ENCODE data around the gene CRABP2. TPM values are rescaled to one million over a fixed set of nuclear protein-coding genes. Genes with fewer than 3 reads are reported as not detected.

The CRABP2 gene
- total RNA-seq, 1 experiment from 2014 or later = 209 TPM

- Histone ChIP-seq H2AFZ (ENCODE audit: low read depth, low read length, poor library complexity, severe bottlenecking) (no peak overlapping the region), H3K4me3 (replicated peaks in 1 of 2; ENCODE audit: low read depth in 1 of 2, low read length in 2 of 2) (no peak overlapping the region), H3K4me2 (ENCODE audit: low read length) (peak overlapping the region; percentile 94), H3K9ac (ENCODE audit: low read length) (peak overlapping the region; percentile 87), H3K9me2 (ENCODE audit: insufficient read depth) (no peaks in the 10 kb centered on the region), H3K4me1 (ENCODE audit: control insufficient read depth in 1 of 2, insufficient read depth in 2 of 2, low read length in 2 of 2) (peaks cover 49 to 81% of the 10 kb centered on the region in 2 experiments), H4K20me1 (ENCODE audit: insufficient read depth) (no peaks in the 10 kb centered on the region), H3K9me3 (ENCODE audit: control insufficient read depth in 1 of 2, insufficient read depth in 1 of 2, low read depth in 1 of 2, low read length in 2 of 2) (no peaks in the 10 kb centered on the region), H3K27ac (ENCODE audit: low read depth, low read length) (peak overlapping the region; percentile 99), H3K79me2 (ENCODE audit: insufficient read depth, low read length) (peaks cover 35% of the 10 kb centered on the region), H3K36me3 (ENCODE audit: control insufficient read depth in 1 of 2, insufficient read depth in 2 of 2, low read length in 2 of 2) (peaks cover 0 to 7% of the 10 kb centered on the region in 2 experiments; a peak in 1 of 4 replicates), H3K27me3 (ENCODE audit: insufficient read depth, low read length) (no peaks in the 10 kb centered on the region)
- POLR2A ChIA-PET = interaction anchor here (1.4 kb wide), 1 partner anchor 14 kb away, joined by 3 read pairs; no protein-coding TSS in a partner anchor
- ATAC-seq (no peak), DNase-seq (ENCODE audit: low read depth, low spot score) (no peak)
- no TSS peak for BruUV-seq (replicated peaks)
- RAD21 ChIA-PET (ENCODE audit: low non-redundant PET in 1 of 2, low total read pairs in 2 of 2, uncharacterized antibody in 2 of 2, unreplicated experiment in 2 of 2) = no interaction called here
- CTCF ChIA-PET = interaction anchor here (3.7 to 4.2 kb wide), 2 partner anchors 26 to 63 kb away, joined by 18 to 28 read pairs; no protein-coding TSS in a partner anchor
- intact Hi-C loops (cut with micrococcal nuclease) = no loop called here
- TF ChIP-seq JUND (IDR thresholded peaks at IDR 0.05) (no peak), ZNF274 (IDR thresholded peaks at IDR 0.05; ENCODE audit: low read depth, low read length) (no peak), EGR1 (IDR thresholded peaks at IDR 0.05; ENCODE audit: low read depth) (no peak), POLR2A (IDR thresholded peaks at IDR 0.05; ENCODE audit: borderline replicate concordance, extremely low read depth, insufficient read depth, insufficient read length) (no peak)
Observed at GRCh38 chr1:156662800-156663055, 42.7 kb downstream of the CRABP2 start.

- CTCF ChIA-PET = interaction anchor here (2.5 to 4.2 kb wide), 5 partner anchors 15 to 64 kb away, joined by 14 to 28 read pairs (median 18); partner anchors contain the start of genes CRABP2 and NES
Observed at GRCh38 chr1:156662005-156662799, 43.2 kb downstream of the CRABP2 start.

More at GRCh38 chr1:156662005-156662799, 43.2 kb downstream of the CRABP2 start:
- no TSS peak for BruUV-seq (replicated peaks)
- Histone ChIP-seq H3K27ac (ENCODE audit: low read depth, low read length) (peak overlapping the region; percentile 99), H4K20me1 (ENCODE audit: insufficient read depth) (peaks cover 2% of the 10 kb centered on the region; the same call in 1 of the 2 replicates), H3K9ac (ENCODE audit: low read length) (peak overlapping the region; percentile 87), H3K79me2 (ENCODE audit: insufficient read depth, low read length) (peaks cover 40% of the 10 kb centered on the region), H3K4me2 (ENCODE audit: low read length) (peak overlapping the region; percentile 94), H3K9me2 (ENCODE audit: insufficient read depth) (no peaks in the 10 kb centered on the region), H3K9me3 (ENCODE audit: control insufficient read depth in 1 of 2, insufficient read depth in 1 of 2, low read depth in 1 of 2, low read length in 2 of 2) (no peaks in the 10 kb centered on the region), H3K4me3 (replicated peaks in 1 of 2; ENCODE audit: low read depth in 1 of 2, low read length in 2 of 2) (peak overlapping the region; percentile 65 to 90), H3K4me1 (ENCODE audit: control insufficient read depth in 1 of 2, insufficient read depth in 2 of 2, low read length in 2 of 2) (peaks cover 52 to 86% of the 10 kb centered on the region in 2 experiments), H3K36me3 (ENCODE audit: control insufficient read depth in 1 of 2, insufficient read depth in 2 of 2, low read length in 2 of 2) (peaks cover 0 to 7% of the 10 kb centered on the region in 2 experiments; a peak in 1 of 4 replicates), H2AFZ (ENCODE audit: low read depth, low read length, poor library complexity, severe bottlenecking) (no peak overlapping the region), H3K27me3 (ENCODE audit: insufficient read depth, low read length) (no peaks in the 10 kb centered on the region)
- intact Hi-C loops (cut with micrococcal nuclease) = no loop called here
- ChIA-PET RAD21 (ENCODE audit: low non-redundant PET in 1 of 2, low total read pairs in 2 of 2, uncharacterized antibody in 2 of 2, unreplicated experiment in 2 of 2) (no interaction called here), POLR2A (interaction anchor here (1.0 to 3.4 kb wide), 8 partner anchors 10 to 44 kb away, joined by 3 to 33 read pairs (median 6); partner anchors contain the start of genes CRABP2 and NES)
- no peak for DNase-seq (ENCODE audit: low read depth, low spot score)
- ATAC-seq = peak; percentile 16
- TF ChIP-seq POLR2A (IDR thresholded peaks at IDR 0.05; ENCODE audit: borderline replicate concordance, extremely low read depth, insufficient read depth, insufficient read length) = no peak

Data from HCT116 (cell line).